Stimulated activated naive CD8-positive, alpha-beta T cell treated with anti-CD3 and anti-CD28 coated beads, Interleukin-15, amount 100 ng/mL, for 72 hours (primary cell): Measurements from ENCODE around the gene STON1.
"Not testable (repeated sequence)": the region's sequence is repeated elsewhere in the genome, so short reads cannot be mapped to it uniquely, and the experiment has no call there.

Experiments
- ATAC-seq: fragments of 150-1000 bp; cut with Tn5 transposase; 2 replicates; pipeline ENCODE4 v1.10.0; 2021; ENCODE audit warnings: mild to moderate bottlenecking, moderate library complexity
- DNase-seq, 2 donors: peaks; one replicate each; pipeline ENCODE4 v3.0.0; 2021 to 2022
- H3K27ac Mint-ChIP-seq, 2 donors: one replicate each; pipeline ENCODE4 v1.8.0; 2022; ENCODE audit warnings: mild to moderate bottlenecking in 2 of 2, mixed read lengths in 2 of 2, moderate library complexity in 2 of 2
- H3K27me3 Mint-ChIP-seq: one replicate; pipeline ENCODE4 v1.8.0; 2022; ENCODE audit warnings: mixed read lengths
- H3K4me1 Mint-ChIP-seq: one replicate; pipeline ENCODE4 v1.8.0; 2022; ENCODE audit warnings: mild to moderate bottlenecking, mixed read lengths
- H3K4me3 Mint-ChIP-seq, 2 donors: one replicate each; pipeline ENCODE4 v1.8.0; 2022; ENCODE audit warnings: mild to moderate bottlenecking in 2 of 2, mixed read lengths in 2 of 2, moderate library complexity in 1 of 2
- H3K9me3 Mint-ChIP-seq, 2 donors: one replicate each; pipeline ENCODE4 v1.8.0; 2022; ENCODE audit warnings: mixed read lengths in 2 of 2

The STON1 gene

GRCh38 chr2:48584551-48584950, 54.6 kb downstream of the STON1 start:
- no peak for DNase-seq
- H3K27me3 Mint-ChIP-seq: no peaks in the 10 kb centered on the region
- no peak overlapping the region for H3K27ac Mint-ChIP-seq
- peaks cover 11% of the 10 kb centered on the region for H3K4me1 Mint-ChIP-seq
- no peak for ATAC-seq
- no peaks in the 10 kb centered on the region for H3K9me3 Mint-ChIP-seq
- no peak overlapping the region for H3K4me3 Mint-ChIP-seq

DNA sequence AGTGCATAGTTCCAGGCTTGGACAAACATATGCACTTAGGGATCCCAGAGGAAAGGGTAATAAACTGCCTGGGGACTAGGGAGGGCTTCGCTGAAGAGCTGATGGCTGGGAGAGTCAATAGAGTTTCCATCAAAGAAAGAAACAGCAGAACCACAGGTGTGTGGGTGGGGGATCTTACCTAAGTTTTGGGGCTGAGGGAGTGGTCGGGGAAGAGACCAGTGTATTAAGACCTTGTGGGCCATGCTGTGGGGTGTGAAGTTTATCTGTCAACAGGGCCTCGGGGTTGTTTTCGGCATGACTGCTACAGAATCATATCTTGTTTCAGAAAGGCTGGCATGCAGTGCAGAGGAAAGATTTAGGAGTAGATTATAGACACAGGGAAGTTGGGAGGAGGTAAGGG, 56.5 kb downstream of the STON1 start:
- Mint-ChIP-seq H3K4me3 (no peak overlapping the region), H3K27me3 (no peaks in the 10 kb centered on the region), H3K27ac (peak overlapping the region in 1 of 2 donors; percentile 46), H3K4me1 (peaks cover 11% of the 10 kb centered on the region), H3K9me3 (no peaks in the 10 kb centered on the region)
- ATAC-seq (peak; percentile 71), DNase-seq (peak in 1 of 2 donors; percentile 9)

DNA sequence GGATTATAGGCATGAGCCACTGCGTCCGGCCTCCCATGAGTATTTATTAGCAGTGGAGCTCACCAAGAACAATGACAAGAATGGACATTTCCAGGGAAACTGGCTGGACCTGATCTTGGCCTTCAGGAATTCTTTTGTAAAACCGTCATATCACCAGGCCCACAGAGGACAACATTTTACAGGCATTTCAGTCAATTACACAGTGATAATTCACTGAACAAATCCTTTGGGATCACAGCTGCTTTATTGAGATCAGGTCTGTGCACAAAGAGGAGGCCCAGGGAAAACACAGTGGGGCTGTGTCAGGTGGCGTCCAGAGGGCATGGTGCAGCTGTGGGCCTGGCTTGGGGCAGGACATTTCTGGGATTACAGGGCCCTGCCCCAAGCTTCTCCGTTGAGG, 57.6 kb downstream of the STON1 start:
- Mint-ChIP-seq H3K27ac (no peak overlapping the region), H3K9me3 (no peaks in the 10 kb centered on the region), H3K27me3 (no peaks in the 10 kb centered on the region), H3K4me1 (peaks cover 11% of the 10 kb centered on the region), H3K4me3 (no peak overlapping the region)
- no peak for ATAC-seq
- no peak for DNase-seq

- no peaks in the 10 kb centered on the region for H3K27me3 Mint-ChIP-seq
- ATAC-seq: no peak
Measured at GRCh38 chr2:48587961-48588360, 58.0 kb downstream of the STON1 start.

DNA sequence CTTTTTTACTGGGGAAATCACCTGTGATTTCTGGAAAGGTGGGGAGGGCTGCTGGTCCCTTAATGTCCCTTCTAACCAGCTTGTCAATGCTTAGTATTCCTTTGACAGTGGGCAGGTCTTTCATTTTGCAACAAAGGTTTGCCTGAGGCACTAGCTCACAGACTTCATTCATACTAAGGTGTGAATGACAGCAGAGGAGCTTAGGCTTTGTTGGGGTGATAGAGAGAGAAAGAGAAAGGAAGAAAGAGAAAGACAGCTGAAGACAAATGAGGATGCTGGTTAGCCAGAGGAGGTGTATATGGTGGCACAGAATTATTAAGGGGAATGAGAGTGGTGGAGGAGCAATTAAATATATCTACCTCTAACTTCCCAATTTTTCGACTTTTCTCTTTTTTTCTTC, 58.8 kb downstream of the STON1 start:
- peak overlapping the region in 1 of 2 donors; percentile 20 for H3K27ac Mint-ChIP-seq
- ATAC-seq (no peak), DNase-seq (no peak)
- H3K27me3 Mint-ChIP-seq: no peaks in the 10 kb centered on the region
- peaks cover 11% of the 10 kb centered on the region for H3K4me1 Mint-ChIP-seq
- H3K4me3 Mint-ChIP-seq: peak overlapping the region in 1 of 2 donors; percentile 21
- no peaks in the 10 kb centered on the region for H3K9me3 Mint-ChIP-seq

More at GRCh38 chr2:48587961-48588360, 58.0 kb downstream of the STON1 start:
- no peaks in the 10 kb centered on the region for H3K9me3 Mint-ChIP-seq
- DNase-seq: no peak
- H3K27ac Mint-ChIP-seq: no peak overlapping the region
- H3K4me1 Mint-ChIP-seq: peaks cover 11% of the 10 kb centered on the region
- H3K4me3 Mint-ChIP-seq: no peak overlapping the region

- Mint-ChIP-seq H3K27ac (no peak overlapping the region), H3K9me3 (no peaks in the 10 kb centered on the region), H3K4me3 (peak overlapping the region in 1 of 2 donors; percentile 21), H3K4me1 (peaks cover 11% of the 10 kb centered on the region), H3K27me3 (no peaks in the 10 kb centered on the region)
- ATAC-seq (no peak), DNase-seq (no peak)
Measured at GRCh38 chr2:48589170-48589767, 59.3 kb downstream of the STON1 start.

GRCh38 chr2:48590017-48590416, 60.1 kb downstream of the STON1 start:
- ATAC-seq: no peak
- Mint-ChIP-seq H3K27me3 (no peaks in the 10 kb centered on the region), H3K4me3 (no peak overlapping the region), H3K9me3 (no peaks in the 10 kb centered on the region), H3K4me1 (peaks cover 11% of the 10 kb centered on the region), H3K27ac (no peak overlapping the region)
- no peak for DNase-seq

- H3K27ac Mint-ChIP-seq: no peak overlapping the region
- H3K4me3 Mint-ChIP-seq: no peak overlapping the region
- no peak for ATAC-seq
- H3K27me3 Mint-ChIP-seq: no peaks in the 10 kb centered on the region
- no peaks in the 10 kb centered on the region for H3K9me3 Mint-ChIP-seq
- DNase-seq: no peak
- no peaks in the 10 kb centered on the region for H3K4me1 Mint-ChIP-seq
Measured at GRCh38 chr2:48592067-48592466, 62.1 kb downstream of the STON1 start.

- H3K9me3 Mint-ChIP-seq, H3K4me1 Mint-ChIP-seq, H3K4me3 Mint-ChIP-seq, DNase-seq, ATAC-seq, H3K27ac Mint-ChIP-seq, H3K27me3 Mint-ChIP-seq: not testable (repeated sequence)
Measured at GRCh38 chr2:48596751-48597150, 66.8 kb downstream of the STON1 start.

DNA sequence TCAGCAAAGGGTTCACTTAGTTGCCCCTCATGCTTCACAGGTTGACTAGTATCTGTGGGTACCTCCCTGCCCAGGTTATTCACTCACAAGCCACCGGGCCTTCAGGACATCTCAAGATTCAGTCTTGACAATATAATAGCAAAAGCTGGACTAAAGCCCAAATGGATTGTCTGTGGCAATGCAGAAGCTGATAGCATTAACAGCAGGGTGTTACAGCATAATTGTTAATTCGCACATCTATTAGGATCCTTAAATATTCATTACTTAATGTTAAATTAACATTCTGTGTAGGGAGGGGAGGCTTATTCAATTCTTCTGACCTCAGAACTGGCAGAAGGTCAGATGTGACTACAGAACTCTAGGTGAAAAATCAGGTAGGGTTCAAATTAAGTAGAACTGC, 67.5 kb downstream of the STON1 start:
- ATAC-seq (no peak), DNase-seq (no peak)
- Mint-ChIP-seq H3K27me3 (peaks cover 6% of the 10 kb centered on the region), H3K4me3 (no peak overlapping the region), H3K27ac (no peak overlapping the region), H3K9me3 (no peaks in the 10 kb centered on the region), H3K4me1 (no peaks in the 10 kb centered on the region)

DNA sequence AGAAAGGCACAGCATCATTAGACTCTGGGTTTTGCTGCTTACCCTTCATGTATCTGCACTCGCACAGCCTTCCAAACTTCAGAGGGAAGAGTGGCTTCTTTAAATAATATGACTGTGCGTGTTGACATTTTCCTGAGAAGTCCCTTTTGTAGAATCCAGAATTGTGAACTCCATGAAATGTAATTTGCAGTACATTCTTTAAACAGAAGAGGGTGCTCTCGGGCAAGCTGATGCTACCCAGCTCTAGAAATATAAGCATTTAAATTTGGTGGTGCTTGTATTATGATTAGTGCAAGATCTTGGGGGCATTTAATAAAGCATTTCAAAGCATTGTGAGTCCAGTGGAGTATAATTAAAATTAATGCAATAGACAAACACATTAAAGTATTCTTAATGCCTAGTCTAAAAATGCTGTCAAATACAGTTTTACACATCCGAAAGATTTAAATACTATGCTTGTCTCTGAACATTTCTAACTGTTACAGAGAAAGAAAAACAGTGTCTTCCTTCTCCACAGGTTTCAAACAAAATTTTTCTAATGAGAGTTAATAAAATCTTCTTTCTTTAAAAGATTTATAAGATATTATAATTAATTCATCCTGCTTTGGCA, 70.4 kb downstream of the STON1 start:
- Mint-ChIP-seq H3K27me3 (peaks cover 6% of the 10 kb centered on the region), H3K4me3 (no peak overlapping the region), H3K4me1 (no peaks in the 10 kb centered on the region), H3K27ac (no peak overlapping the region), H3K9me3 (no peaks in the 10 kb centered on the region)
- DNase-seq (no peak), ATAC-seq (no peak)

- no peak for ATAC-seq
- no peak overlapping the region for H3K27ac Mint-ChIP-seq
- H3K4me3 Mint-ChIP-seq: no peak overlapping the region
- H3K4me1 Mint-ChIP-seq: no peaks in the 10 kb centered on the region
- H3K27me3 Mint-ChIP-seq: peaks cover 6% of the 10 kb centered on the region
- no peaks in the 10 kb centered on the region for H3K9me3 Mint-ChIP-seq
- no peak for DNase-seq
Measured at GRCh38 chr2:48600917-48601316, 71.0 kb downstream of the STON1 start.

DNA sequence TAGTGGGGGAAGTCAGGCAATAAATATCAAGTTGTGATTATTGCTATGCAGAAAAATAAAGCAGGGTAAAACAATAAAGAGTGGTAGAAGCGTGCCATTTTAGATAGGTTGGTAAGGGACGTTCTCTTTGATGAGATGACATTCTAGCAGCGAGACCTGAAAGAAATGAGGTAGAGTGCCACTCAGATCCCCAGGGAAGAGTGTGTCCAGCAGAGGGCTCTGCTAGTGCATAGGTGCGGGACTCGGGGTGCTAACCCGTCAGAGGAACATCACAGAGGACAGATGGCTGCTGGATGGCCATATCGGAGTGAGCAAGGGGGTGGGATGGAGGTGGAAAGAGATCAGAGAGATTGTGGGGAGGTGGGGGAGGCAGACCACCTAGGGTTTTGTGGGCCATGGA, 71.4 kb downstream of the STON1 start:
- Mint-ChIP-seq H3K27ac (no peak overlapping the region), H3K4me1 (no peaks in the 10 kb centered on the region)
- DNase-seq: no peak

DNA sequence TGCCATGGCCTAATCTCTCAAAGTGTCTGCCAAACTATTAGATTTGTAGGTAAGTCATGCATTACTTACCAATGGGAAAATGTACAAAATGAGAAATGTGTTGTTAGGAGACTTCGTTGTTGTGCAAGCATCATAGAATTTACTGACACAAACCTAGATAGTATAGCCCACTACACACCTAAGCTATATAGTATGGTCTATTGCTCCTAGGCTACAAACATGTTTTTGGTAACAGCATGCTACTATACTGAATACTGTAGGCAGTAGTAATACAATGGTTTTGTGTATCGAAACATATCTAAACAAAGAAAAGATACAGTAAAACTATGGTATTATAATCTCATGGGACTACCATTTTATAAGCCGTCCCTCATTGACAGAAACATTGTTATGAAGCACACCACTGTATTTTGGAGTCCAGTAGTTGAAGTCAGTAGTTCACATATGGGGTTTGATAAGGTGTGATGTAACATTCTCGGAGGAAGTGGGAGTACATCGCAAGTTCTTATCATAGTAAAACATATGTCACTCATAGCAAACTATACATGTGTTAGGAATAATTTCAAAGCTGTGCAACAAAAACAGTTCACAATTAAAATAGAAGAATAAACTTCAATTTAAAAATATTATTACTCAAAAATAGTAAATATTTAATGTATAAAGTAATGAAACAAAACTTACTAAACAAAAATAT, 75.7 kb downstream of the STON1 start:
- H3K9me3 Mint-ChIP-seq: no peaks in the 10 kb centered on the region
- DNase-seq (no peak), ATAC-seq (no peak)
- no peak overlapping the region for H3K27ac Mint-ChIP-seq
- H3K4me1 Mint-ChIP-seq: no peaks in the 10 kb centered on the region
- H3K4me3 Mint-ChIP-seq: no peak overlapping the region
- peaks cover 8% of the 10 kb centered on the region for H3K27me3 Mint-ChIP-seq

More for the DNA sequence above, 71.4 kb downstream of the STON1 start:
- no peaks in the 10 kb centered on the region for H3K9me3 Mint-ChIP-seq
- peaks cover 6% of the 10 kb centered on the region for H3K27me3 Mint-ChIP-seq
- H3K4me3 Mint-ChIP-seq: no peak overlapping the region
- ATAC-seq: peak; percentile 50

- DNase-seq (no peak), ATAC-seq (no peak)
- no peak overlapping the region for H3K27ac Mint-ChIP-seq
- H3K4me3 Mint-ChIP-seq: no peak overlapping the region
- no peaks in the 10 kb centered on the region for H3K9me3 Mint-ChIP-seq
- H3K4me1 Mint-ChIP-seq: no peaks in the 10 kb centered on the region
- peaks cover 8% of the 10 kb centered on the region for H3K27me3 Mint-ChIP-seq
Measured at GRCh38 chr2:48607307-48608014, 77.5 kb downstream of the STON1 start.

- DNase-seq: no peak
- H3K4me3 Mint-ChIP-seq: no peak overlapping the region
- H3K9me3 Mint-ChIP-seq: no peaks in the 10 kb centered on the region
- ATAC-seq: no peak
- H3K27me3 Mint-ChIP-seq: peaks cover 15% of the 10 kb centered on the region
- no peaks in the 10 kb centered on the region for H3K4me1 Mint-ChIP-seq
- H3K27ac Mint-ChIP-seq: no peak overlapping the region
Measured at GRCh38 chr2:48613211-48613610, 83.3 kb downstream of the STON1 start.
